A673 (cell line): ENCODE data around the gene PRCD. TPM values are rescaled to one million over a fixed set of nuclear protein-coding genes. Genes with fewer than 3 reads are reported as not detected.

Experiments
- BruUV-seq: library from RNA; stranded (reverse); fragments of 400-500 nt; replicated peaks from 2 replicates; lab custom pipeline; 2021; lab: Mats Ljungman, UMichigan
- CTCF ChIA-PET: fragments of 300-600 bp; sonication (Branson Sonifier 250); formaldehyde crosslinking; loops from one replicate; lab custom pipeline; 2022; ENCODE audit warnings: antibody characterized with exemption; lab: Charles Lee
- POLR2A ChIA-PET: fragments of 300-600 bp; sonication (Branson Sonifier 250); formaldehyde crosslinking; loops from one replicate; lab custom pipeline; 2022; ENCODE audit warnings: antibody characterized with exemption; ENCODE audit not compliant: low non-redundant PET; lab: Charles Lee
- DNase-seq: peaks from one replicate; pipeline ENCODE4 v3.0.0-alpha.2; 2015; ENCODE audit warnings: low spot score
- H3K27ac ChIP-seq: fragments of 200-600 bp; sonication (generic); 2 replicates; pipeline ENCODE4 v1.5.1; 2016; ENCODE audit warnings: mixed run types, low read depth, mild to moderate bottlenecking, mixed read lengths, antibody characterized with exemption, low read length; ENCODE audit not compliant: poor library complexity, severe bottlenecking
- H3K27me3 ChIP-seq: fragments of 200-600 bp; sonication (generic); replicated peaks from 2 replicates; pipeline ENCODE4 v1.6.1; 2017; ENCODE audit warnings: mixed run types, low read depth, mild to moderate bottlenecking, mixed read lengths, antibody characterized with exemption, low read length; ENCODE audit not compliant: insufficient read depth, poor library complexity
- H3K36me3 ChIP-seq: fragments of 200-600 bp; sonication (generic); 2 replicates; pipeline ENCODE4 v1.6.1; 2016; ENCODE audit warnings: mixed run types, mild to moderate bottlenecking, mixed read lengths, antibody characterized with exemption, low read length; ENCODE audit not compliant: insufficient read depth, poor library complexity, severe bottlenecking
- H3K4me1 ChIP-seq: fragments of 200-600 bp; sonication (generic); 2 replicates; pipeline ENCODE4 v1.6.1; 2017; ENCODE audit warnings: mixed run types, mild to moderate bottlenecking, mixed read lengths, antibody characterized with exemption, low read length; ENCODE audit not compliant: insufficient read depth, poor library complexity, severe bottlenecking
- H3K4me3 ChIP-seq: fragments of 200-600 bp; sonication (generic); 2 replicates; pipeline ENCODE4 v1.5.1; 2016; ENCODE audit warnings: low read depth, mixed run types, mild to moderate bottlenecking, mixed read lengths, low read length; ENCODE audit not compliant: poor library complexity, severe bottlenecking
- H3K9me3 ChIP-seq: fragments of 200-600 bp; sonication (generic); 2 replicates; pipeline ENCODE4 v1.6.1; 2016; ENCODE audit warnings: mixed run types, low read depth, mild to moderate bottlenecking, mixed read lengths, antibody characterized with exemption, low read length; ENCODE audit not compliant: poor library complexity, severe bottlenecking
- CTCF ChIP-seq: fragments of 300-800, 200-600 bp; sonication (generic); conservative IDR thresholded peaks from 2 replicates; pipeline ENCODE4 v1.5.1; 2017; ENCODE audit warnings: low read depth, mild to moderate bottlenecking, antibody characterized with exemption, low read length, moderate library complexity, mixed read lengths
- EZH2 ChIP-seq: fragments of 200-600 bp; sonication (generic); IDR thresholded peaks from 2 replicates; pipeline ENCODE4 v1.6.1; 2017; ENCODE audit warnings: borderline replicate concordance, low read depth, mild to moderate bottlenecking, mixed read lengths, antibody characterized with exemption, low read length; ENCODE audit not compliant: poor library complexity, severe bottlenecking
- intact Hi-C: fragments of 100-400 bp; cut with micrococcal nuclease; formaldehyde crosslinking; loops from one replicate; pipeline ENCODE4 v1.10.0; 2022; ENCODE audit not compliant: unreplicated experiment
- total RNA-seq: library from RNA; stranded (reverse); gene quantifications from 2 replicates; pipeline ENCODE4 v1.2.3, GENCODE V29; 2021

The PRCD gene
- total RNA-seq, 1 experiment from 2014 or later = not detected

GRCh38 chr17:76528156-76528527 is 11.7 kb upstream of the PRCD start:
- H3K27ac ChIP-seq = no peak overlapping the region
- no peak overlapping the region for H3K4me3 ChIP-seq
- POLR2A ChIA-PET = no interaction called here
- peaks cover 22% of the 10 kb centered on the region for H3K4me1 ChIP-seq
- DNase-seq = no peak
- intact Hi-C loops = no loop called here
- H3K27me3 ChIP-seq = no peaks in the 10 kb centered on the region
- no TSS peak for BruUV-seq
- no peaks in the 10 kb centered on the region for H3K36me3 ChIP-seq
- CTCF ChIA-PET = interaction anchor here (0.5 kb wide), 1 partner anchor 144 kb away, joined by 3 read pairs; the partner anchor contains the start of gene SPHK1
- H3K9me3 ChIP-seq = no peaks in the 10 kb centered on the region
- TF ChIP-seq EZH2 = no peak
- TF ChIP-seq CTCF = no peak

GRCh38 chr17:76528528-76529223 is 11.2 kb upstream of the PRCD start:
- DNase-seq = no peak
- intact Hi-C loops = no loop called here
- ChIA-PET POLR2A (no interaction called here), CTCF (no interaction called here)
- Histone ChIP-seq H3K4me1 (peaks cover 22% of the 10 kb centered on the region), H3K27me3 (no peaks in the 10 kb centered on the region), H3K36me3 (no peaks in the 10 kb centered on the region), H3K4me3 (no peak overlapping the region), H3K9me3 (no peaks in the 10 kb centered on the region), H3K27ac (peak overlapping the region; percentile 34)
- no TSS peak for BruUV-seq
- TF ChIP-seq EZH2 = no peak
- TF ChIP-seq CTCF = peak; percentile 22; the same call in 1 of the 2 replicates

- Histone ChIP-seq H3K4me3 (no peak overlapping the region), H3K4me1 (peaks cover 21% of the 10 kb centered on the region), H3K36me3 (no peaks in the 10 kb centered on the region), H3K27me3 (no peaks in the 10 kb centered on the region), H3K27ac (peak overlapping the region; percentile 54), H3K9me3 (no peaks in the 10 kb centered on the region)
- DNase-seq = peak; percentile 44
- POLR2A ChIA-PET = no interaction called here
- no TSS peak for BruUV-seq
- intact Hi-C loops = no loop called here
- no peak for TF ChIP-seq CTCF
- TF ChIP-seq EZH2 = no peak
- CTCF ChIA-PET = no interaction called here
Measured at GRCh38 chr17:76529224-76530094, 10.4 kb upstream of the PRCD start.
